ENCODE measurements around the gene TUBB2A. TPM values are rescaled to one million over a fixed set of nuclear protein-coding genes. Genes with fewer than 3 reads are reported as not detected.

Gene TUBB2A
- total and polyA plus RNA-seq, 2 of the 13 experiments (the other 11 are each of a cell fraction or from before 2014, with no cell fraction given), result 35.3 to 106 TPM

DNA sequence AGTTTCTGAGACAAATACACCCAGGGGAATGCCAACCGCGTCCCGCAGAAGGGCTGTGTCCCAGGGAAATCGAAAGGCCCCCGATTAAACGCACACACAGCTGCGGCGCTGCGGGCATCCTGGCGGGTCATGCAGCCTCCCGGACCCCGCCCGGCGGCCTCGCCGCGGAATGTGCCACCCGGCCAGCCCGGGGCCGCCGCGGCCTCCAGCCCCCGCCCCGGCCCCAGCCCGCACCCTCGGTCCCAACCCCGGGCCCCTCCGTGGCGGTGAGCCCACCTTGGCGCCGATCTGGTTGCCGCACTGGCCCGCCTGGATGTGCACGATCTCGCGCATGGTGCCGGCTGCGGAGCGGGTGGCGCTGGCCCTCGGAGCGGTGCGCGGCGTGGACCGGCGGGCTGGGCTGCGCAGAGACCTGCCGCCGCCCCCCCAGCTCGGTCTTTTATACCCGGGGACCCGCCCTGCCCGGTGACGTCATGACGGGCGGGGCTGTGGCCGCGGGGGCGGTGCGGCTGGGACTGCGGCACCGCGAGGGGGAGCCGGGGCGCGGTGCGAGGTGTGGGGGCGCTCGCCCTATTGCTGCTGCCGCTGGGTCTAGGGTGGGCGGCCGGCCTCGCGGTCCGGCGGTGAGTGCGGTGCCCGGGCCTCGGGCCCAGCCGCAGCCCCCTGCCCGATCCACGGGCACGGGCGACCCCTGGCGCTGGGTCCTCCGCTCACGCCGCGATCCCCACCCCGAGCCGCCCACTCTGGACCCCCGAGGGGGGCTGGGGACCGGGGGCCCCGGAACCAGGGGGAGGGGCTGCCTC is at the start of gene TUBB2A (continued):
- TF ChIP-seq, protein P1, sequence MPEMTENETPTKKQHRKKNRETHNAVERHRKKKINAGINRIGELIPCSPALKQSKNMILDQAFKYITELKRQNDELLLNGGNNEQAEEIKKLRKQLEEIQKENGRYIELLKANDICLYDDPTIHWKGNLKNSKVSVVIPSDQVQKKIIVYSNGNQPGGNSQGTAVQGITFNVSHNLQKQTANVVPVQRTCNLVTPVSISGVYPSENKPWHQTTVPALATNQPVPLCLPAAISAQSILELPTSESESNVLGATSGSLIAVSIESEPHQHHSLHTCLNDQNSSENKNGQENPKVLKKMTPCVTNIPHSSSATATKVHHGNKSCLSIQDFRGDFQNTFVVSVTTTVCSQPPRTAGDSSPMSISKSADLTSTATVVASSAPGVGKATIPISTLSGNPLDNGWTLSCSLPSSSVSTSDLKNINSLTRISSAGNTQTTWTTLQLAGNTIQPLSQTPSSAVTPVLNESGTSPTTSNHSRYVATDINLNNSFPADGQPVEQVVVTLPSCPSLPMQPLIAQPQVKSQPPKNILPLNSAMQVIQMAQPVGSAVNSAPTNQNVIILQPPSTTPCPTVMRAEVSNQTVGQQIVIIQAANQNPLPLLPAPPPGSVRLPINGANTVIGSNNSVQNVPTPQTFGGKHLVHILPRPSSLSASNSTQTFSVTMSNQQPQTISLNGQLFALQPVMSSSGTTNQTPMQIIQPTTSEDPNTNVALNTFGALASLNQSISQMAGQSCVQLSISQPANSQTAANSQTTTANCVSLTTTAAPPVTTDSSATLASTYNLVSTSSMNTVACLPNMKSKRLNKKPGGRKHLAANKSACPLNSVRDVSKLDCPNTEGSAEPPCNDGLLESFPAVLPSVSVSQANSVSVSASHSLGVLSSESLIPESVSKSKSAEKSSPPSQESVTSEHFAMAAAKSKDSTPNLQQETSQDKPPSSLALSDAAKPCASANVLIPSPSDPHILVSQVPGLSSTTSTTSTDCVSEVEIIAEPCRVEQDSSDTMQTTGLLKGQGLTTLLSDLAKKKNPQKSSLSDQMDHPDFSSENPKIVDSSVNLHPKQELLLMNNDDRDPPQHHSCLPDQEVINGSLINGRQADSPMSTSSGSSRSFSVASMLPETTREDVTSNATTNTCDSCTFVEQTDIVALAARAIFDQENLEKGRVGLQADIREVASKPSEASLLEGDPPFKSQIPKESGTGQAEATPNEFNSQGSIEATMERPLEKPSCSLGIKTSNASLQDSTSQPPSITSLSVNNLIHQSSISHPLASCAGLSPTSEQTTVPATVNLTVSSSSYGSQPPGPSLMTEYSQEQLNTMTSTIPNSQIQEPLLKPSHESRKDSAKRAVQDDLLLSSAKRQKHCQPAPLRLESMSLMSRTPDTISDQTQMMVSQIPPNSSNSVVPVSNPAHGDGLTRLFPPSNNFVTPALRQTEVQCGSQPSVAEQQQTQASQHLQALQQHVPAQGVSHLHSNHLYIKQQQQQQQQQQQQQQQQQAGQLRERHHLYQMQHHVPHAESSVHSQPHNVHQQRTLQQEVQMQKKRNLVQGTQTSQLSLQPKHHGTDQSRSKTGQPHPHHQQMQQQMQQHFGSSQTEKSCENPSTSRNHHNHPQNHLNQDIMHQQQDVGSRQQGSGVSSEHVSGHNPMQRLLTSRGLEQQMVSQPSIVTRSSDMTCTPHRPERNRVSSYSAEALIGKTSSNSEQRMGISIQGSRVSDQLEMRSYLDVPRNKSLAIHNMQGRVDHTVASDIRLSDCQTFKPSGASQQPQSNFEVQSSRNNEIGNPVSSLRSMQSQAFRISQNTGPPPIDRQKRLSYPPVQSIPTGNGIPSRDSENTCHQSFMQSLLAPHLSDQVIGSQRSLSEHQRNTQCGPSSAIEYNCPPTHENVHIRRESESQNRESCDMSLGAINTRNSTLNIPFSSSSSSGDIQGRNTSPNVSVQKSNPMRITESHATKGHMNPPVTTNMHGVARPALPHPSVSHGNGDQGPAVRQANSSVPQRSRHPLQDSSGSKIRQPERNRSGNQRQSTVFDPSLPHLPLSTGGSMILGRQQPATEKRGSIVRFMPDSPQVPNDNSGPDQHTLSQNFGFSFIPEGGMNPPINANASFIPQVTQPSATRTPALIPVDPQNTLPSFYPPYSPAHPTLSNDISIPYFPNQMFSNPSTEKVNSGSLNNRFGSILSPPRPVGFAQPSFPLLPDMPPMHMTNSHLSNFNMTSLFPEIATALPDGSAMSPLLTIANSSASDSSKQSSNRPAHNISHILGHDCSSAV (CRISPR knock-in tag; IDR thresholded peaks at IDR 0.05; ENCODE audit: borderline replicate concordance), result no peak
- TF ChIP-seq MAZ (IDR thresholded peaks at IDR 0.05; ENCODE audit: borderline replicate concordance, low read depth, low read length) (peak; percentile 87), MAZ (CRISPR knock-in tag; IDR thresholded peaks at IDR 0.05; ENCODE audit: low read depth) (peak; percentile 97), CCAR2 (optimal IDR thresholded peaks at IDR 0.05; ENCODE audit: low read depth, low read length) (no peak), ZNF431 (CRISPR knock-in tag; IDR thresholded peaks at IDR 0.05; ENCODE audit: borderline replicate concordance, low read depth) (peak; percentile 41; the same call in 1 of the 2 replicates), HCFC1 (IDR thresholded peaks at IDR 0.05; ENCODE audit: low read depth, low read length) (no peak; the same call in 1 of the 2 replicates), ZNF773 (CRISPR knock-in tag; IDR thresholded peaks at IDR 0.05; ENCODE audit: borderline replicate concordance) (no peak), KDM6A (CRISPR knock-in tag; IDR thresholded peaks at IDR 0.05; ENCODE audit: low read depth) (no peak), PCBP1 (IDR thresholded peaks at IDR 0.05; ENCODE audit: borderline replicate concordance, low read depth, low read length) (no peak), MIER3 (CRISPR knock-in tag; IDR thresholded peaks at IDR 0.05; ENCODE audit: borderline replicate concordance) (no peak; the same call in 1 of the 2 replicates), MZF1 (CRISPR knock-in tag; IDR thresholded peaks at IDR 0.05; ENCODE audit: borderline replicate concordance) (no peak), ZNF124 (CRISPR knock-in tag; IDR thresholded peaks at IDR 0.05) (peak; percentile 41; the same call in 1 of the 2 replicates)
- TF ChIP-seq, protein P2, sequence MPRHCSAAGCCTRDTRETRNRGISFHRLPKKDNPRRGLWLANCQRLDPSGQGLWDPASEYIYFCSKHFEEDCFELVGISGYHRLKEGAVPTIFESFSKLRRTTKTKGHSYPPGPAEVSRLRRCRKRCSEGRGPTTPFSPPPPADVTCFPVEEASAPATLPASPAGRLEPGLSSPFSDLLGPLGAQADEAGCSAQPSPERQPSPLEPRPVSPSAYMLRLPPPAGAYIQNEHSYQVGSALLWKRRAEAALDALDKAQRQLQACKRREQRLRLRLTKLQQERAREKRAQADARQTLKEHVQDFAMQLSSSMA (CRISPR knock-in tag; IDR thresholded peaks at IDR 0.05), result no peak
- TF ChIP-seq, protein P3, sequence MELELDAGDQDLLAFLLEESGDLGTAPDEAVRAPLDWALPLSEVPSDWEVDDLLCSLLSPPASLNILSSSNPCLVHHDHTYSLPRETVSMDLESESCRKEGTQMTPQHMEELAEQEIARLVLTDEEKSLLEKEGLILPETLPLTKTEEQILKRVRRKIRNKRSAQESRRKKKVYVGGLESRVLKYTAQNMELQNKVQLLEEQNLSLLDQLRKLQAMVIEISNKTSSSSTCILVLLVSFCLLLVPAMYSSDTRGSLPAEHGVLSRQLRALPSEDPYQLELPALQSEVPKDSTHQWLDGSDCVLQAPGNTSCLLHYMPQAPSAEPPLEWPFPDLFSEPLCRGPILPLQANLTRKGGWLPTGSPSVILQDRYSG (CRISPR knock-in tag; IDR thresholded peaks at IDR 0.05), result no peak
- TF ChIP-seq, protein P4, sequence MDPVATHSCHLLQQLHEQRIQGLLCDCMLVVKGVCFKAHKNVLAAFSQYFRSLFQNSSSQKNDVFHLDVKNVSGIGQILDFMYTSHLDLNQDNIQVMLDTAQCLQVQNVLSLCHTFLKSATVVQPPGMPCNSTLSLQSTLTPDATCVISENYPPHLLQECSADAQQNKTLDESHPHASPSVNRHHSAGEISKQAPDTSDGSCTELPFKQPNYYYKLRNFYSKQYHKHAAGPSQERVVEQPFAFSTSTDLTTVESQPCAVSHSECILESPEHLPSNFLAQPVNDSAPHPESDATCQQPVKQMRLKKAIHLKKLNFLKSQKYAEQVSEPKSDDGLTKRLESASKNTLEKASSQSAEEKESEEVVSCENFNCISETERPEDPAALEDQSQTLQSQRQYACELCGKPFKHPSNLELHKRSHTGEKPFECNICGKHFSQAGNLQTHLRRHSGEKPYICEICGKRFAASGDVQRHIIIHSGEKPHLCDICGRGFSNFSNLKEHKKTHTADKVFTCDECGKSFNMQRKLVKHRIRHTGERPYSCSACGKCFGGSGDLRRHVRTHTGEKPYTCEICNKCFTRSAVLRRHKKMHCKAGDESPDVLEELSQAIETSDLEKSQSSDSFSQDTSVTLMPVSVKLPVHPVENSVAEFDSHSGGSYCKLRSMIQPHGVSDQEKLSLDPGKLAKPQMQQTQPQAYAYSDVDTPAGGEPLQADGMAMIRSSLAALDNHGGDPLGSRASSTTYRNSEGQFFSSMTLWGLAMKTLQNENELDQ (CRISPR knock-in tag; IDR thresholded peaks at IDR 0.05; ENCODE audit: borderline replicate concordance), result no peak

Measured in HepG2 (cell line).